Esophagus muscularis mucosa (tissue), 4 donors: Measurements from ENCODE around the gene NPAS4. TPM values are rescaled to one million over a fixed set of nuclear protein-coding genes. Genes with fewer than 3 reads are reported as not detected.

Experiments
- DNase-seq: peaks from one replicate; pipeline ENCODE4 v3.0.0-alpha.2; 2017; ENCODE audit errors: extremely low spot score
- H3K27ac ChIP-seq, 4 donors: fragments of 200-600 bp; sonication (generic); replicated peaks in 1 of 4; 1 replicate in 3 of 4; 2 replicates in 1 of 4; pipeline ENCODE4 v1.5.1; 2016 to 2019; ENCODE audit warnings: mild to moderate bottlenecking in 1 of 4
- H3K27me3 ChIP-seq, 4 donors: fragments of 200-600 bp; sonication (generic); one replicate each; pipeline versions ENCODE4 v1.5.1 to v1.6.0; 2016 to 2019
- H3K36me3 ChIP-seq, 4 donors: fragments of 200-600 bp; sonication (generic); one replicate each; pipeline ENCODE4 v1.5.1; 2016 to 2019
- H3K4me1 ChIP-seq, 4 donors: fragments of 200-600 bp; sonication (generic); one replicate each; pipeline ENCODE4 v1.5.1; 2016 to 2019
- H3K4me3 ChIP-seq, 4 donors: fragments of 200-600 bp; sonication (generic); 1 replicate in 2 of 4; 2 replicates in 2 of 4; pipeline ENCODE4 v1.5.1; 2016 to 2019; ENCODE audit warnings: mild to moderate bottlenecking in 4 of 4, moderate library complexity in 1 of 4
- H3K9me3 ChIP-seq, 4 donors: fragments of 200-600 bp; sonication (generic); 1 replicate in 3 of 4; 2 replicates in 1 of 4; pipeline ENCODE4 v1.5.1; 2016 to 2019
- EP300 ChIP-seq: sonication (generic); formaldehyde crosslinking; IDR thresholded peaks from one replicate; pipeline ENCODE4 v1.6.1; 2017; ENCODE audit warnings: antibody characterized with exemption
- POLR2A ChIP-seq: fragments of 450-650 bp; IDR thresholded peaks from one replicate; pipeline ENCODE4 v1.6.1; 2017; ENCODE audit warnings: antibody characterized with exemption, moderate library complexity, mild to moderate bottlenecking, low read depth
- POLR2AphosphoS5 ChIP-seq, 2 donors: sonication (generic); formaldehyde crosslinking; IDR thresholded peaks; one replicate each; pipeline ENCODE4 v1.6.1; 2017; ENCODE audit warnings: antibody characterized with exemption in 2 of 2
- WGBS: methylation state at CpG from one replicate; pipeline ENCODE4 v1.1.5; 2018; 5-methylcytosine and 5-hydroxymethylcytosine counted together
- intact Hi-C: fragments of 100-400 bp; cut with DNase I; formaldehyde crosslinking; loops from one replicate; pipeline ENCODE4 v1.15.1; 2023
- total RNA-seq, 4 donors: library from RNA; depleted of rRNA; stranded (reverse); fragments of >200 nt; gene quantifications; one replicate each; pipeline versions ENCODE4 v1.1.0 to v1.2.1, GENCODE V29; 2016
- TF ChIP-seq, protein P1 (sequence below), 3 experiments: fragments of 200-600 bp in 2 of 3; fragments of 450-650 bp in 1 of 3; sonication (generic) in 2 of 3; IDR thresholded peaks; one replicate each; pipeline ENCODE4 v1.5.1; 2017 to 2019; ENCODE audit warnings: antibody characterized with exemption in 3 of 3, mild to moderate bottlenecking in 2 of 3, moderate library complexity in 1 of 3

The NPAS4 gene
- total RNA-seq, 4 donors from 2014 or later: 1.2 to 2.9 (median 1.5) TPM

DNA sequence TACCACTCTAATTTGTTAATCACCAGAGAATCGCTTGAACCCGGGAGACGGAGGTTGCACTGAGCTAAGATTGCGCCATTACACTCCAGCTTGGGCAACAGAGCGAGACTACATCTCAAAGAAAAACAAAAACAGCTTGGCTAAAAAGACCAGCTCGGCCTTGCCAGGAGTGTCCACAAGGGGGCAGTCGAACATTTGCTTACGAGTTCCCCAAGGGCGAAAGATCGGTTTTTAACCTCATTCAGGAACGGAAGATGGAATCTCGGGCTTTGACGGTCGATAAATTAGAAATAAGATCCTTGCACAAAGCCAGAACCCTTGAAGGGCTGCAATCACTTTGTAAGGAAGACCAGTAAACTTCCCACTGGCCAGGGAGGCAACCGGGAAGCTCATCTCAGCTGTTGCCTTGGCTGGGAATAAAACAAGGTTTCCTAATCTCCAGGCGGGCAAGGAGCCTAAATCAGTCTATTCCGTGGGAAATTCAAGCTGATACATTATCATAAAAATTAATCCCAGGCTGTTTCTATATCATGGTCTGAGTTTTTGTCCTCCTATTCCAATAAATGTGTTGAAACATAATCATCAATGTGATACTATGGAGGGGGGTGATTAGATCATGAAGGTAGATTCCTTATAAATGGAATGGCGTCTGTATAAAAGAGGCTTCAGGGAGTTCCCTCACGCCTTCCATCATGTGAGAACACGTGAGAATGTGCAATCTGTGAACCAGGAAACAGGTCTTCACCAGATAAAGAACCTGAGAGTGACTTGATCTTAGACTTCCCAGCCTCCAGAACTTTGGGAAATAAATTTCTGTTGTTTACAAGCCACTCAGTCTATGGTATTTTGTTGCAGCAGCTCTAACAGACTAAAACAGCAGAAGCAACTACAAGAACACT is 34.4 kb upstream of the NPAS4 start:
- intact Hi-C loops: loop anchor here (5.0 kb wide), 1 partner anchor 74 kb away; no protein-coding TSS in a partner anchor
- Histone ChIP-seq H3K27ac (no peak overlapping the region), H3K36me3 (no peaks in the 10 kb centered on the region), H3K9me3 (no peaks in the 10 kb centered on the region), H3K4me3 (peak overlapping the region; percentile 24 to 51 (median 34)), H3K27me3 (peaks cover 0 to 36% (median 0%) of the 10 kb centered on the region in 4 donors), H3K4me1 (peaks cover 7 to 10% (median 8%) of the 10 kb centered on the region in 4 donors)
- 7% methylated on average over 20 of the region's 20 CpGs for WGBS
- TF ChIP-seq POLR2AphosphoS5 (IDR thresholded peaks at IDR 0.05) (peak in 1 of 2 donors; percentile 45), POLR2A (no peak), EP300 (no peak)
- TF ChIP-seq, protein P1, sequence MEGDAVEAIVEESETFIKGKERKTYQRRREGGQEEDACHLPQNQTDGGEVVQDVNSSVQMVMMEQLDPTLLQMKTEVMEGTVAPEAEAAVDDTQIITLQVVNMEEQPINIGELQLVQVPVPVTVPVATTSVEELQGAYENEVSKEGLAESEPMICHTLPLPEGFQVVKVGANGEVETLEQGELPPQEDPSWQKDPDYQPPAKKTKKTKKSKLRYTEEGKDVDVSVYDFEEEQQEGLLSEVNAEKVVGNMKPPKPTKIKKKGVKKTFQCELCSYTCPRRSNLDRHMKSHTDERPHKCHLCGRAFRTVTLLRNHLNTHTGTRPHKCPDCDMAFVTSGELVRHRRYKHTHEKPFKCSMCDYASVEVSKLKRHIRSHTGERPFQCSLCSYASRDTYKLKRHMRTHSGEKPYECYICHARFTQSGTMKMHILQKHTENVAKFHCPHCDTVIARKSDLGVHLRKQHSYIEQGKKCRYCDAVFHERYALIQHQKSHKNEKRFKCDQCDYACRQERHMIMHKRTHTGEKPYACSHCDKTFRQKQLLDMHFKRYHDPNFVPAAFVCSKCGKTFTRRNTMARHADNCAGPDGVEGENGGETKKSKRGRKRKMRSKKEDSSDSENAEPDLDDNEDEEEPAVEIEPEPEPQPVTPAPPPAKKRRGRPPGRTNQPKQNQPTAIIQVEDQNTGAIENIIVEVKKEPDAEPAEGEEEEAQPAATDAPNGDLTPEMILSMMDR (IDR thresholded peaks at IDR 0.05): peak; percentile 90 to 97 (median 92)
- DNase-seq: peak; percentile 97

DNA sequence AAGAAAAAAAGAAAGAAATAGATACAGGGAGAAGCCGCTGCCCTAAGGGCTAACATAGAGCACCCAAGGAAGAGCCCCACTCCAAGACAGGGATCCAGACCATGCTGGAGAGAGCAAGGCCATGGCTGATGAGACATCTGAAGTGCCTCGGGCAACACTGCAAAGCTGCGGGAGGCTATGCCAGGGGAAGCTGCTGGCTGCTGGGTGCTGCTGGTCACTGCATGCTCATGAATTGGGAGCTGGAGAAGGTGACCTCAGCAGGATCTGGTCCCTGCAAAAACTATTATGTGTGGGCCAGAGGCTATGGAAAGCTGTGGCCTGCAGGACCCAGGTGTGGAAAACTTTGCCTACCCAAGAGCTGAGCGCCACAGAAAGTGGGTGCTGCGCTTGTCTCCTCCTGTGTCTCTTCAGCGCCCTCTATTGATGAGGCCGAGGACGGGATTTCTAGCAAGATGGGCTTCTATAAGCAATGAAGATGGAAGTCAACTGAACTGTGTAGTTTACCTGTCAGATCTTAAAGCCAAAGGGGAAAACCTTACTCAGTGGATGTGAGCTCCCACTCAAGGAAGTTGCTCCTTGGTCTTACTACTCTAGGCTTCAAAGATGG is 32.0 kb upstream of the NPAS4 start:
- TF ChIP-seq, protein P1 (IDR thresholded peaks at IDR 0.05): peak; percentile 59 to 78 (median 60)
- TF ChIP-seq EP300 (no peak), POLR2AphosphoS5 (IDR thresholded peaks at IDR 0.05) (no peak), POLR2A (no peak)
- Histone ChIP-seq H3K4me1 (peaks cover 7 to 10% (median 8%) of the 10 kb centered on the region in 4 donors), H3K9me3 (no peaks in the 10 kb centered on the region), H3K27me3 (peaks cover 0 to 23% (median 0%) of the 10 kb centered on the region in 4 donors), H3K4me3 (no peak overlapping the region), H3K36me3 (no peaks in the 10 kb centered on the region), H3K27ac (no peak overlapping the region)
- intact Hi-C loops: loop anchor here (5.0 kb wide), 1 partner anchor 77 kb away; no protein-coding TSS in a partner anchor
- 48% methylated on average over 4 of the region's 8 CpGs for WGBS
- DNase-seq: no peak

DNA sequence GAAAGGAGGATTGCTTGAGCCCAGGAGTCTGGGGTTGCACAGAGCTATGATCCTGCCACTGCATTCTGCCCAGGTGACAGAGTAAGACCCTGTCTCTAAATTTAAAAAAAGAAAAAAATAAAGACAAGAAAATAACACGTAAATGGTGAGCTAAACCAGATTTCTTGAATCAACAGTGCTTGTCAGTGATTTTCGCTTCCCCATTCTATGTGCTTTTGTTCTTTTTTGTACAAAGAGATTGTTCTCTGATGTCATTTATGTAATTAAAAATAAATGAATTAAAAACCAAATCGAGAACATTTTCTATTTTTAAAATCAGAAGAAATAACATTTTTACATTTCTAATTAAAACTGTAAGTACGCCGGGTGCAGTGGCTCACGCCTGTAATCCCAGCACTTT is 29.5 kb upstream of the NPAS4 start:
- 79% methylated on average over 6 of the region's 6 CpGs for WGBS

DNA sequence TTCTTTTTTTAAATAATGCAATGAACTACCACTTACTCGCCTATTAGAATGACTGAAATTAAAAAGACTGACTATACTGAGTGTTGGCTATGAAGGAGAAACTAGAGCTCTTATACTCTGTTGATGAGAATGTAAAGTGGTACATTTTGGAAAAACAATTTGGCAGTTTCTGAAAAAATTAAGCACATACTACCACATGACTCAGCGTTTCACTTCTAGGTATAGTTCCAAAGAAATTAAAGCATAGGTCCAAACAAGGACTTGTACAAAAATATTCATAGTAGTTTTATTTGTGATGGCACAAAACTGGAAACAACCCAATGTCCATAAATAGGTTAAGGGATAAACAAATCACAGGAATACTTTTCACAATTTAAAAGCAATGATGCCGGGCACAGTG is 26.9 kb upstream of the NPAS4 start:
- H3K27ac ChIP-seq: no peak overlapping the region
- H3K36me3 ChIP-seq: no peaks in the 10 kb centered on the region
- TF ChIP-seq, protein P1 (IDR thresholded peaks at IDR 0.05): no peak
- TF ChIP-seq POLR2AphosphoS5 (IDR thresholded peaks at IDR 0.05): no peak
- no peak for TF ChIP-seq POLR2A
- no peak for TF ChIP-seq EP300
- 63% methylated on average over 3 of the region's 3 CpGs for WGBS
- H3K9me3 ChIP-seq: no peaks in the 10 kb centered on the region
- H3K4me1 ChIP-seq: peaks cover 0 to 6% (median 2%) of the 10 kb centered on the region in 4 donors
- H3K4me3 ChIP-seq: no peak overlapping the region
- DNase-seq: no peak
- peaks cover 0 to 14% (median 0%) of the 10 kb centered on the region in 4 donors for H3K27me3 ChIP-seq
- intact Hi-C loops: no loop called here

More for the DNA sequence above, 29.5 kb upstream of the NPAS4 start:
- intact Hi-C loops: no loop called here
- H3K27me3 ChIP-seq: peaks cover 0 to 14% (median 0%) of the 10 kb centered on the region in 4 donors
- no peak for DNase-seq
- no peak overlapping the region for H3K4me3 ChIP-seq
- no peaks in the 10 kb centered on the region for H3K9me3 ChIP-seq
- peaks cover 2 to 9% (median 5%) of the 10 kb centered on the region in 4 donors for H3K4me1 ChIP-seq
- H3K27ac ChIP-seq: no peak overlapping the region
- TF ChIP-seq POLR2AphosphoS5 (IDR thresholded peaks at IDR 0.05): no peak
- TF ChIP-seq EP300: no peak
- TF ChIP-seq POLR2A: no peak
- TF ChIP-seq, protein P1 (IDR thresholded peaks at IDR 0.05): no peak
- no peaks in the 10 kb centered on the region for H3K36me3 ChIP-seq
